ENCODE results near the gene KCNQ1. TPM values are rescaled to one million over a fixed set of nuclear protein-coding genes. Genes with fewer than 3 reads are reported as not detected.

The KCNQ1 gene
- total and polyA plus RNA-seq, 2 donors (not counting 3 experiments of a cell fraction or from before 2014, with no cell fraction given) = 0.07 to 0.09 TPM

- H4K20me1 ChIP-seq (replicated peaks; ENCODE audit: control insufficient read depth, extremely low read depth, insufficient read depth, low read length) = no peaks in the 10 kb centered on the region
- H3K9ac ChIP-seq (replicated peaks; ENCODE audit: extremely low read depth, insufficient read depth, low read length) = no peak overlapping the region
- dilution Hi-C loops (cut with MboI; ENCODE audit: extremely low pct_ligation_motif_present, low sequenced_read_pairs) (no loop called here), intact Hi-C loops (cut with micrococcal nuclease) (no loop called here)
- no peak overlapping the region for H3K4me2 ChIP-seq (ENCODE audit: insufficient read depth, low read length)
- H3K79me2 ChIP-seq (ENCODE audit: control insufficient read depth, insufficient read depth, low read length) = no peaks in the 10 kb centered on the region
- TF ChIP-seq CTCF (IDR thresholded peaks at IDR 0.05; ENCODE audit: extremely low read depth in 1 of 2, insufficient read depth in 1 of 2, low read depth in 1 of 2, low read length in 2 of 2) = no peak
- TF ChIP-seq POLR2A (IDR thresholded peaks at IDR 0.05; ENCODE audit: low read depth, low read length) = no peak
- TF ChIP-seq MYC (IDR thresholded peaks at IDR 0.05; ENCODE audit: low read depth, low read length) = no peak
- TF ChIP-seq POLR2AphosphoS5 (IDR thresholded peaks at IDR 0.05; ENCODE audit: insufficient read depth, low read depth, low read length) = no peak
- no peak for TF ChIP-seq MAX (IDR thresholded peaks at IDR 0.05; ENCODE audit: insufficient read depth, insufficient read length)
- no peak for TF ChIP-seq GATA2 (IDR thresholded peaks at IDR 0.05; ENCODE audit: insufficient read depth, insufficient read length, low read depth, low read length)
- no peak for TF ChIP-seq JUN (IDR thresholded peaks at IDR 0.05; ENCODE audit: borderline replicate concordance, insufficient read depth, insufficient read length, low read depth)
- TF ChIP-seq FOS (IDR thresholded peaks at IDR 0.05; ENCODE audit: borderline replicate concordance, insufficient read depth, low read length) = no peak
- TF ChIP-seq EZH2 (IDR thresholded peaks at IDR 0.05; ENCODE audit: borderline replicate concordance, low read depth, low read length, severe bottlenecking) = no peak
- H3K36me3 ChIP-seq (ENCODE audit: control insufficient read depth in 2 of 2, extremely low read depth in 1 of 2, insufficient read depth in 2 of 2, low read length in 2 of 2) = no peaks in the 10 kb centered on the region
- FAIRE-seq (no peak), DNase-seq (ENCODE audit: low read depth, low spot score) (no peak)
- H2AFZ ChIP-seq (ENCODE audit: low read depth, low read length) = no peak overlapping the region
- no peaks in the 10 kb centered on the region for H3K27me3 ChIP-seq (ENCODE audit: control insufficient read depth in 2 of 2, insufficient read depth in 2 of 2, low read length in 2 of 2)
- BruUV-seq (replicated peaks) = no TSS peak
- ChIA-PET CTCF (no interaction called here), POLR2A (no interaction called here)
- H3K27ac ChIP-seq (ENCODE audit: insufficient read depth, low read depth, low read length) = no peak overlapping the region
- H3K9me3 ChIP-seq (replicated peaks; ENCODE audit: control insufficient read depth, insufficient read depth, low read length) = no peaks in the 10 kb centered on the region
- H3K4me3 ChIP-seq (replicated peaks in 1 of 3; ENCODE audit: insufficient read depth in 1 of 3, low read depth in 1 of 3, low read length in 3 of 3) = no peak overlapping the region
- H3K4me1 ChIP-seq (ENCODE audit: control insufficient read depth, extremely low read depth, insufficient read depth, low read length) = no peaks in the 10 kb centered on the region
- H3K9me1 ChIP-seq (replicated peaks; ENCODE audit: control insufficient read depth, extremely low read depth, insufficient read depth, low read length) = no peaks in the 10 kb centered on the region
Measured at GRCh38 chr11:2842876-2843275, 398.1 kb downstream of the KCNQ1 start.
